GM18520 (cell line): Measurements from ENCODE around the gene HCK.
"Not testable (repeated sequence)": the region's sequence is repeated elsewhere in the genome, so short reads cannot be mapped to it uniquely, and the experiment has no call there.

Experiments
- ATAC-seq: cut with Tn5 transposase; IDR thresholded peaks from one replicate; pipeline ENCODE4 v1.9.1; 2021; ENCODE audit not compliant: unreplicated experiment

HCK gene

GRCh38 chr20:32089637-32090362 is 37.8 kb downstream of the HCK start:
- no peak for ATAC-seq

GRCh38 chr20:32091888-32092346 is 39.9 kb downstream of the HCK start:
- ATAC-seq = no peak

- no peak for ATAC-seq
Observed at GRCh38 chr20:32098786-32099185, 46.7 kb downstream of the HCK start.

DNA sequence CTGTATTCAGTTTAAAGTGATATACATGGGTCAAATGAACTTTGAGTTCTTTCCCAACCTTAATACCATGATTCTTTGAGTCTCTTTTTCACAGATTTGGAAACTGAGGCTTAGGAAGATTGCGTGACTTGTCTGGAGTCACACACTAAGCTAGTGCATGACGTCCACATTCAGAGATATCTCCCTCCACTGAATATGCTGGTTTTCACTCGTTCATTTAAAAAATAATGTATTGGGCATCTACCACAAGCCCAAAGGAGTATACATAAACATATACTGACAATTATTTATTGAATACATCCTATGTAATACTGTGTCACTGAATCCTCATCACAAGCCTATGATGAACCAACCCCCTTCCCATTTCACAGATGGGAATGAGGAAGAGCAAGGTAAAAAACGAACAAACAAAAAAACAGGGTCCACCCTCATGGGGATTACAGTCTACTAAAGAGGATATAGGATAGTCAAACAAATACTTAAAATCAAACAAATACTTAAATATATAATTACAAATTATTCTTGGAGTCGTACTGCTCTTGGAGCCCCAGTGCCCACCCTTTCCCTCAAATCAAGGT is 56.9 kb downstream of the HCK start:
- no peak for ATAC-seq

DNA sequence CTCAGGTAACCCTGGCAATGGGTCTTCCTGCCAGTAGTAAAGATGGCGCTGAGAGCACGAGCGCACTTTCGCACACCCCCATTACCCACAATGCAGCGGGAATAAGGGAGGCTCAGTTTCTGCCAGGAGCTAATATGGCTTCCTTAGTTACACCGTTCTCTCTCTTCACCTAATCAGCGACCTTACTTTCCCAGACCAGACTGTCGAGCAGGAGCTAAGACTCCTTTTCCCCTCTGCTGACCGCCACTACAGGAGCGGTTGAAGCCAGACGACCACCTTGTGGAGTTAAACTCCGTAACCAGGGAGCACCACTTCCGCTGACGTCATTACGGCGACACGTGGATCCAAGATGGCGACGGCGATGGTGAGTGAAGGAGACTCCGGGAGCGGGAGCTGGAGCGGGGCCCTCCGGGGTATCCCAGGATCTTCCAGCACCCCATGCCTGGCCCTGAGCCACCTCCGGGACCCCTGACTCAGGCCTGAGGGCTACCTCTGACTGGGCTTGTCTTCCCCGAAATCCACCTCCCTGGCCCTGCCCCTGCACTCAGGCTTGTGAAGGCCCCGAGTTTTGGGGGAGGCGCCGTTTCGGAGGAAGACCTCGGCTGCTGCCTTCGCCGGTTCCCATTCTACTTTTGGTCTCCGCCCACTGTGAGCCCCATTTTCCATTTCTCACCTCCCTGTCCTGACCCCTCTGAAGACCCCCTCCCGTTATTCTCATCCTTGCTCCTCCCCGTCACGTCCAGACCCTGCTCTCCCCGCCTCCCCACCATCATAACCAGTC is 57.5 kb downstream of the HCK start, which contains the start of gene TM9SF4:
TSS of gene TM9SF4 (plus strand) at position 323 of the 781 bp plus-strand sequence. CDS start at position 350, 27 bp downstream.
- ATAC-seq = peak; percentile 62

DNA sequence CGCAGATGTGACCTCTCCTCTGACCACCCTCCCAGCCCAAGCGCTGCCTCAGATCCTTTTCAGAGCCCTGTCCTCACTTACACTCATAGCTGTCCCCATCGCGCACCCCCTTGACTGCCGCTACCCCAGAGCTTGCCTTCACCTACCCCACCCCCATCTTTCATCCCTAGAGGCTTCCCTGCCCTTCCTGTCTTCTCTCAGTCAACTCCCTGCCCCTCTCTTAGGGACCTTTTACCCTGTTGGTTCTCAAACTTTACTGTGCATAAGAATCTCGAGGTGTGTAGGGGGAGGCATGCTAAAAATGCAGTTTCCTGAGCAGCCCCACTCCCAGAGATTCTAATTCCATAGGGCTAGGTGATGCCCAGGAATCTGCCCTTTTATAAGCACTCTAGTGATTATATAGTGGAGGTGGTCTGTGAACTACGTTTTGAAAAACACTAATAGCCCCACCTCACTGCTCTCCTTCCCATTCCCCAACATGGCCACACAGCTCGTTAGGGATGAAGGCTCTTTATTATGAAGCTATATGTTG is 58.2 kb downstream of the HCK start:
- ATAC-seq = no peak

GRCh38 chr20:32110727-32111126 is 58.7 kb downstream of the HCK start:
- ATAC-seq = no peak

- ATAC-seq = no peak
Observed at GRCh38 chr20:32111156-32111686, 59.2 kb downstream of the HCK start.

DNA sequence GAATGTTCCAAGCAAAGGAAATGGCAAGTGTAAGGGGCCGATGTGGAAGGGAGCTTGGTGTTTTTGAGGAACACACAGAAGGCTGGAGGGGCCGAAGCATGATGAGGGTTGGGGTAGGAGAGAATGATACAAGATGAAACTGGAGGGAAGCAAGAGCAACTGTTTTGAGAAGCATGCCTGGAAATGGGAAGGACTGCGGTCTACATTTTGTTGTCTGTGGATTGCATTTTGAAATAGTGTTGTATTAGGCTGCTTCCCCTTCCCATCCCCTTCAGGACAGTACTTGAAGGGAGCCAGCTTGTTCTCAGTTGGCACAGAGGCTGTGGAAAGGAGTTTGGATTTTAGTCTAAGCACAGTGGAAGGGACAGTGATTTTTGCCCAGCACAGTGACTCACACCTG is 59.7 kb downstream of the HCK start:
- ATAC-seq = no peak

DNA sequence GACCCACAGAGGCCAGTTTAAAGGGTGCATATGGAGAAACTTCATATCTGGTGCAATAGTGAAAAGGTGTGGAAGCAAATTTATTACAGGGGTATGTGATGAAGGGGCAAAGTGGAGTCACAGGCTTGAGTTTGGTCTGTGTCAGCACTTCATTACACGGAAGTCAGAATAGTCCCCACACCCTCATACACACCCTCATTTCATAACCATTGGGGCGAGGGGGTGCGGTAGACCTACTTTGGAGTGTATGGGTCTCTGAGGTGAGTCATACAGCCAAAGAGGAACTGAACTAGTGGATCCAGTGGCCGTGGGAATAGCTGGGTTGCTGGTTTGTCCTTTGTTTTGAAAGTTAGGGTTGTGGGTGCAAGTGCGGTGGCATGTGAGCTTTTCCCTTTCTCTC is 60.8 kb downstream of the HCK start:
- ATAC-seq = no peak

GRCh38 chr20:32113591-32114260 is 61.7 kb downstream of the HCK start:
- no peak for ATAC-seq

- no peak for ATAC-seq
Observed at GRCh38 chr20:32114305-32114960, 62.4 kb downstream of the HCK start.

- ATAC-seq = no peak
Observed at GRCh38 chr20:32115211-32115767, 63.2 kb downstream of the HCK start.

- no peak for ATAC-seq
Observed at GRCh38 chr20:32116079-32116521, 64.1 kb downstream of the HCK start.

GRCh38 chr20:32116796-32117195 is 64.8 kb downstream of the HCK start:
- ATAC-seq = not testable (repeated sequence)

DNA sequence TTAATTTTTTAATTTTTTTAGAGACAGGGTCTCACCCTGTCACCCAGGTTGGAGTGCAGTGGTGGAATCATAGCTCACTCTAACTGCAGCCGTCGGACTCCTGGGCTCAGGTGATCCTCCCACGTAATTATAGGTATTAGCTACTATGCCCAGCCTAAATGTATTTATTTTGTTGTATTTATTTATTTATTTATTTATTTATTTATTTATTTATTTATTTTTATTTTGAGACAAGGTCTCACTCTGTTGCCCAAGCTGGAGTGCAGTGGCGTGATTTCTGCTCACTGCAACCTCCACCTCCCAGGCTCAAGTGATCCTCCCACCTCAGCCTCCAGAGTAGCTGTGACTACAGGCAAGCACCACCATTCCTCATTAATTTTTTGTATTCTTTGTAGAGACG is 66.4 kb downstream of the HCK start:
- not testable (repeated sequence) for ATAC-seq

DNA sequence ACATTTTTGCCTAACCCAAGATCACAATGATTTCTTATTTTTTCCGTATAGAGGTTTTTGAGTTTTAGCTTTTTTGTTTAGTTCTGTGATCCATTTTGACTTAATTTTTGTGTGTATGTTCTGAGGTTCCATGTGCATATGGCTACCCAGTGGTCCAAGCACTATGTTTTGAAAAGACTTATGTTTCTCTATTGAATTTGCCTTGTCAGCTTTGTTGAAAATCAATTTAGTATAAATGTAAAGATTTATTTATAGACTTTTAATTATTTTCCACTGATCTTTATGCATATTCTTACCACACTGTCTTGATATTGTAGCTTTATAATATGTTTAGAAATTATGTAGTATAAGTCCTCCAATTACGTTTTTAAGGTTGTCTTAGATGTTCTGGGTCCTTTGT is 67.7 kb downstream of the HCK start:
- ATAC-seq = no peak

DNA sequence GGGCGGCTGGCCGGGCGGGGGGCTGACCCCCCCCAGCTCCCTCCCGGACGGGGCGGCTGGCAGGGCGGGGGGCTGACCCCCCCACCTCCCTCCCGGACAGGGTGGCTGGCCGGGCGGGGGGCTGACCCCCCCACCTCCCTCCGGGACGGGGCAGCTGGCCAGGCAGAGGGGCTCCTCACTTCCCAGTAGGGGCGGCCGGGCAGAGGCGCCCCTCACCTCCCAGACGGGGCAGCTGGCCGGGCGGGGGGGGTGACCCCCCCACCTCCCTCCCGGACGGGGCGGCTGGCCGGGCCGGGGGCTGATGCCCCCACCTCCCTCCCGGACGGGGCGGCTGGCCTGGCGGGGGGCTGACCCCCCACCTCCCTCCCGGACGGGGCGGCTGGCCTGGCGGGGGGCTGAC is 69.9 kb downstream of the HCK start:
- ATAC-seq = not testable (repeated sequence)

DNA sequence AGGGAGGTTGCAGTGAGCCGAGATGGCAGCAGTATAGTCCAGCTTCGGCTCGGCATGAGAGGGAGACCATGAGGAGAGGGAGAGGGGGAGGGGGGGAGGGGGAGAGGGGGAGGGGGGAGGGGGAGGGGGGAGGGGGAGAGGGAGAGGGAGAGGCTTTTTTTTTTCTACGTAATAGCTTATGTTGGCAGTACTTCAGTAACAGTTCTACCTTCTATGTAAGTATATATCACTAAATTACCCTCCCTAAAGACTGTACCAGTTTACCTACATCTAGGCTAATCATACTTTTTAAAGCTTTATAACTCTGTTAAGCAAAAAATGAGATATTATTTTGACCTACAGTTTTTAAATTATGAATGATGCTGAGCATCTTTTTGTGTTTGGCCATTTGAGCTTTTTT is 71.0 kb downstream of the HCK start:
- no peak for ATAC-seq

- ATAC-seq = no peak
Observed at GRCh38 chr20:32124916-32125454, 72.9 kb downstream of the HCK start.
